MM.1S (cell line): ENCODE measurements around the gene GJD2.

ENCODE experiments used
- EZH2 ChIP-seq: fragments of 300-600 bp; sonication (generic); optimal IDR thresholded peaks from 2 replicates; pipeline ENCODE3; 2017; ENCODE audit warnings: low read depth, mild to moderate bottlenecking, antibody characterized with exemption, low read length, mixed read lengths
- TF ChIP-seq, protein P1 (sequence below): fragments of 300-600 bp; sonication (generic); IDR thresholded peaks from 2 replicates; pipeline ENCODE4 v1.5.1; 2016; ENCODE audit warnings: antibody characterized with exemption, low read length, mixed read lengths

DNA sequence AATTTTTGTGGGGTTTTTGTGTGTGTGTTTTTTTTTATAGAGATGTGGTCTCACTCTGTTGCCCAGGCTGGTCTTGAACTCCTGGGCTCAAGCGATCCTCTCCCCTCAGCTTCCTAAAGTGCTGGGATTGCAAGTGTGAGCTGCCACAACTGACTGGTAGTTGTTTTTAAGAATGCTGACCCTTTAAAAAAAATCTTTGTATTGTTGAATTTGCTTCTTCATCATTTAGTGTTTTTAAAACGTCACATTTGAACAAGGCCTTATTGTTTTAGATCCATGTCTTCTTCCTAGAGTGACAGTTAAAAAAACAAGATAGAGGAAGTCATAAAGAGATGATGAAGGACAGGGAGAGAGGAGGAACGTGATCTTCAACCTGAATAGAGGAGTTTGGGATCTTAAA, 24.1 kb downstream of the GJD2 start:
- TF ChIP-seq, protein P1, sequence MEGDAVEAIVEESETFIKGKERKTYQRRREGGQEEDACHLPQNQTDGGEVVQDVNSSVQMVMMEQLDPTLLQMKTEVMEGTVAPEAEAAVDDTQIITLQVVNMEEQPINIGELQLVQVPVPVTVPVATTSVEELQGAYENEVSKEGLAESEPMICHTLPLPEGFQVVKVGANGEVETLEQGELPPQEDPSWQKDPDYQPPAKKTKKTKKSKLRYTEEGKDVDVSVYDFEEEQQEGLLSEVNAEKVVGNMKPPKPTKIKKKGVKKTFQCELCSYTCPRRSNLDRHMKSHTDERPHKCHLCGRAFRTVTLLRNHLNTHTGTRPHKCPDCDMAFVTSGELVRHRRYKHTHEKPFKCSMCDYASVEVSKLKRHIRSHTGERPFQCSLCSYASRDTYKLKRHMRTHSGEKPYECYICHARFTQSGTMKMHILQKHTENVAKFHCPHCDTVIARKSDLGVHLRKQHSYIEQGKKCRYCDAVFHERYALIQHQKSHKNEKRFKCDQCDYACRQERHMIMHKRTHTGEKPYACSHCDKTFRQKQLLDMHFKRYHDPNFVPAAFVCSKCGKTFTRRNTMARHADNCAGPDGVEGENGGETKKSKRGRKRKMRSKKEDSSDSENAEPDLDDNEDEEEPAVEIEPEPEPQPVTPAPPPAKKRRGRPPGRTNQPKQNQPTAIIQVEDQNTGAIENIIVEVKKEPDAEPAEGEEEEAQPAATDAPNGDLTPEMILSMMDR, result no peak
- TF ChIP-seq EZH2, result no peak
